GM23338 (cell line): ENCODE measurements around the gene L3MBTL2. TPM values are rescaled to one million over a fixed set of nuclear protein-coding genes. Genes with fewer than 3 reads are reported as not detected.

ENCODE experiments used
- ATAC-seq: fragments of 200-7000 bp; cut with Tn5 transposase; 3 replicates; pipeline ENCODE4 v1.9.1; 2020
- DNase-seq: peaks from one replicate; pipeline ENCODE4 v3.0.0-alpha.2; 2015; ENCODE audit warnings: low spot score
- H2AFZ ChIP-seq: fragments of 200-600 bp; sonication (generic); 2 replicates; pipeline ENCODE4 v1.8.0; 2016; ENCODE audit warnings: antibody characterized with exemption, mild to moderate bottlenecking, moderate library complexity
- H3F3A ChIP-seq: fragments of 200-600 bp; sonication (generic); replicated peaks from 2 replicates; pipeline ENCODE4 v1.8.0; 2017; ENCODE audit warnings: antibody characterized with exemption, mixed run types, low read depth
- H3K27ac ChIP-seq: fragments of 200-600 bp; sonication (generic); 2 replicates; pipeline ENCODE4 v1.6.1; 2016; ENCODE audit warnings: low read depth
- H3K27me3 ChIP-seq: fragments of 200-600 bp; sonication (generic); 2 replicates; pipeline ENCODE4 v1.8.0; 2016; ENCODE audit warnings: mild to moderate bottlenecking, mixed run types, moderate library complexity; ENCODE audit not compliant: insufficient read depth
- H3K36me3 ChIP-seq: fragments of 200-600 bp; sonication (generic); 2 replicates; pipeline ENCODE4 v1.8.0; 2016; ENCODE audit warnings: mild to moderate bottlenecking; ENCODE audit not compliant: insufficient read depth
- H3K4me1 ChIP-seq: fragments of 200-600 bp; sonication (generic); 2 replicates; pipeline ENCODE4 v1.8.0; 2016; ENCODE audit warnings: mild to moderate bottlenecking, moderate library complexity; ENCODE audit not compliant: insufficient read depth
- H3K4me2 ChIP-seq: fragments of 200-600 bp; sonication (generic); 2 replicates; pipeline ENCODE4 v1.7.1; 2017; ENCODE audit warnings: mixed run types
- H3K4me3 ChIP-seq: fragments of 200-600 bp; sonication (generic); 2 replicates; pipeline ENCODE4 v1.6.1; 2016; ENCODE audit warnings: mixed run types
- H3K79me2 ChIP-seq: fragments of 200-600 bp; sonication (generic); replicated peaks from 2 replicates; pipeline ENCODE4 v1.8.0; 2017; ENCODE audit warnings: mild to moderate bottlenecking; ENCODE audit not compliant: insufficient read depth
- H3K9me2 ChIP-seq: fragments of 200-600 bp; sonication (generic); 2 replicates; pipeline ENCODE4 v1.8.0; 2017; ENCODE audit not compliant: insufficient read depth
- H4K20me1 ChIP-seq: fragments of 200-600 bp; sonication (generic); replicated peaks from 2 replicates; pipeline ENCODE4 v1.8.0; 2017; ENCODE audit warnings: mild to moderate bottlenecking; ENCODE audit not compliant: insufficient read depth
- H3K27ac Mint-ChIP-seq: 2 replicates; pipeline ENCODE4 v1.8.0; 2020; ENCODE audit warnings: inconsistent platforms, mild to moderate bottlenecking, moderate library complexity, mixed read lengths
- H3K27me3 Mint-ChIP-seq: 3 replicates; pipeline ENCODE4 v1.8.0; 2022; ENCODE audit warnings: low read depth, mild to moderate bottlenecking, moderate library complexity, mixed read lengths, inconsistent platforms; ENCODE audit not compliant: insufficient read depth, poor library complexity
- H3K36me3 Mint-ChIP-seq: 3 replicates; pipeline ENCODE4 v1.8.0; 2021; ENCODE audit warnings: low read depth, mild to moderate bottlenecking, inconsistent platforms, moderate library complexity, mixed read lengths
- H3K4me1 Mint-ChIP-seq: 3 replicates; pipeline ENCODE4 v1.8.0; 2020; ENCODE audit warnings: mild to moderate bottlenecking, inconsistent platforms, mixed read lengths
- H3K4me3 Mint-ChIP-seq: 3 replicates; pipeline ENCODE4 v1.8.0; 2021; ENCODE audit warnings: moderate library complexity, mild to moderate bottlenecking, inconsistent platforms, mixed read lengths
- H3K9me3 Mint-ChIP-seq: 3 replicates; pipeline ENCODE4 v1.8.0; 2020; ENCODE audit warnings: moderate library complexity, mild to moderate bottlenecking, inconsistent platforms, mixed read lengths
- CREB1 ChIP-seq: fragments of 250-450 bp; sonication (Bioruptor Pico); IDR thresholded peaks from 2 replicates; pipeline ENCODE4 v1.5.0; 2020; ENCODE audit warnings: low read depth, mild to moderate bottlenecking, moderate library complexity
- EZH2 ChIP-seq: fragments of 200-600 bp; sonication (generic); IDR thresholded peaks from one replicate; pipeline ENCODE4 v1.8.0; 2017; ENCODE audit warnings: antibody characterized with exemption, mild to moderate bottlenecking, low read depth; ENCODE audit not compliant: unreplicated experiment
- EZH2phosphoT487 ChIP-seq: fragments of 200-600 bp; sonication (generic); IDR thresholded peaks from one replicate; pipeline ENCODE4 v1.8.1; 2018; ENCODE audit warnings: antibody characterized with exemption; ENCODE audit not compliant: unreplicated experiment
- JUNB ChIP-seq: IDR thresholded peaks from one replicate; pipeline ENCODE4 v1.6.1; 2016; ENCODE audit warnings: antibody characterized with exemption; ENCODE audit not compliant: unreplicated experiment
- NANOG ChIP-seq: IDR thresholded peaks from 2 replicates; pipeline ENCODE4 v1.6.1; 2016; ENCODE audit warnings: antibody characterized with exemption, borderline replicate concordance
- POLR2AphosphoS5 ChIP-seq: IDR thresholded peaks from 2 replicates; pipeline ENCODE4 v1.6.1; 2016; ENCODE audit warnings: antibody characterized with exemption, low read depth
- ZNF114 ChIP-seq: fragments of 250-450 bp; sonication (Bioruptor Pico); IDR thresholded peaks from 2 replicates; pipeline ENCODE4 v1.5.0; 2020; ENCODE audit warnings: mild to moderate bottlenecking, moderate library complexity
- ZNF331 ChIP-seq: fragments of 250-450 bp; sonication (Bioruptor Pico); IDR thresholded peaks from 2 replicates; pipeline ENCODE4 v1.5.0; 2020; ENCODE audit warnings: low read depth, mild to moderate bottlenecking, moderate library complexity
- polyA plus RNA-seq: library from polyadenylated mRNA; unstranded; fragments of >200 nt; fragmentation: Nextera tagmentation; extraction: Ambion mirVana; gene quantifications from 2 replicates; pipeline ENCODE4 v1.2.1, GENCODE V29; 2016
- total RNA-seq: library from RNA; depleted of rRNA; stranded (reverse); fragments of >200 nt; shearing (Covaris generic); gene quantifications from 2 replicates; pipeline ENCODE4 v1.2.3, GENCODE V29; 2014
- TF ChIP-seq, protein P1 (sequence below), 2 experiments: fragments of 200-600 bp in 1 of 2; sonication (generic) in 1 of 2; conservative IDR thresholded peaks; 2 replicates each; pipeline versions ENCODE4 v1.5.1 to v1.6.1; 2016 to 2017; ENCODE audit warnings: antibody characterized with exemption in 2 of 2, low read depth in 2 of 2, mild to moderate bottlenecking in 2 of 2, moderate library complexity in 1 of 2
- TF ChIP-seq, protein P2 (sequence below): IDR thresholded peaks from 2 replicates; pipeline ENCODE4 v1.6.1; 2016; ENCODE audit warnings: antibody characterized with exemption

Gene L3MBTL2
- total and polyA plus RNA-seq, 2 experiments from 2014 or later, result 13.9 to 27.1 TPM

GRCh38 chr22:41267958-41268357, 62.8 kb downstream of the L3MBTL2 start:
- Histone ChIP-seq H3K4me1 (no peaks in the 10 kb centered on the region), H3F3A (0 out of 2 replicates have a peak, but pooled peaks cover 7% of the 10 kb centered on the region), H3K79me2 (peaks cover 13% of the 10 kb centered on the region; the same call in 1 of the 2 replicates), H3K27ac (no peak overlapping the region), H2AFZ (no peak overlapping the region), H3K27me3 (no peaks in the 10 kb centered on the region), H3K36me3 (peaks cover 70% of the 10 kb centered on the region), H3K4me3 (no peak overlapping the region), H3K9me2 (no peaks in the 10 kb centered on the region), H3K4me2 (no peak overlapping the region), H4K20me1 (peaks cover 17% of the 10 kb centered on the region)
- H3K4me3 Mint-ChIP-seq, result no peak overlapping the region
- no peak for ATAC-seq
- peaks cover 83% of the 10 kb centered on the region for H3K36me3 Mint-ChIP-seq
- DNase-seq, result peak; percentile 36
- peaks cover 3% of the 10 kb centered on the region for H3K27me3 Mint-ChIP-seq
- no peak overlapping the region for H3K27ac Mint-ChIP-seq
- no peaks in the 10 kb centered on the region for H3K9me3 Mint-ChIP-seq
- H3K4me1 Mint-ChIP-seq, result no peaks in the 10 kb centered on the region
- TF ChIP-seq NANOG, result no peak
- TF ChIP-seq, protein P1, sequence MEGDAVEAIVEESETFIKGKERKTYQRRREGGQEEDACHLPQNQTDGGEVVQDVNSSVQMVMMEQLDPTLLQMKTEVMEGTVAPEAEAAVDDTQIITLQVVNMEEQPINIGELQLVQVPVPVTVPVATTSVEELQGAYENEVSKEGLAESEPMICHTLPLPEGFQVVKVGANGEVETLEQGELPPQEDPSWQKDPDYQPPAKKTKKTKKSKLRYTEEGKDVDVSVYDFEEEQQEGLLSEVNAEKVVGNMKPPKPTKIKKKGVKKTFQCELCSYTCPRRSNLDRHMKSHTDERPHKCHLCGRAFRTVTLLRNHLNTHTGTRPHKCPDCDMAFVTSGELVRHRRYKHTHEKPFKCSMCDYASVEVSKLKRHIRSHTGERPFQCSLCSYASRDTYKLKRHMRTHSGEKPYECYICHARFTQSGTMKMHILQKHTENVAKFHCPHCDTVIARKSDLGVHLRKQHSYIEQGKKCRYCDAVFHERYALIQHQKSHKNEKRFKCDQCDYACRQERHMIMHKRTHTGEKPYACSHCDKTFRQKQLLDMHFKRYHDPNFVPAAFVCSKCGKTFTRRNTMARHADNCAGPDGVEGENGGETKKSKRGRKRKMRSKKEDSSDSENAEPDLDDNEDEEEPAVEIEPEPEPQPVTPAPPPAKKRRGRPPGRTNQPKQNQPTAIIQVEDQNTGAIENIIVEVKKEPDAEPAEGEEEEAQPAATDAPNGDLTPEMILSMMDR (conservative IDR thresholded peaks at IDR 0.05; ENCODE audit: low read depth in 2 of 2), result peak in 1 of 2 experiments; percentile 13; a peak in 2 of 4 replicates

DNA sequence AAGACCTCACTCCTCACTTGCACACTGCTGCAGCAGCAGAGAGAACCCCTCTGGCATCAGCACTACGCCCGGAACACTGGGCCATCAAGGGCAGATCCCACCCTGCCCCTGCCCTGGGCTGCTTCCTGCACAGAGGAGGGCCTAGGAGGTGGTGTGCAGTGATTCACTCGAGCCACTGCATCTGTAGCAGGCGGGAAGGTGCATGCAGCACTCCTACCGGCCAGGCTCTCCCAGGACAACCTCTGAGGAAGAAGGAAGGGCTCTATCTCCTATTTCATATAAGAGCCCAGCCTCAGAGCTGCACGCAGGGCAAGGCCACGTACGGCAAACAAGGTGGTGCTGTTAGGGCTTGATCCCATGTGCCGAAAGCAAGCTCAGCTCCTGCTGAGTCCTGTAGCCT, 66.7 kb downstream of the L3MBTL2 start:
- no peak overlapping the region for H2AFZ ChIP-seq
- peak; percentile 54 for ATAC-seq
- TF ChIP-seq ZNF331 (CRISPR knock-in tag), result no peak
- no peak for TF ChIP-seq EZH2phosphoT487
- TF ChIP-seq, protein P2, sequence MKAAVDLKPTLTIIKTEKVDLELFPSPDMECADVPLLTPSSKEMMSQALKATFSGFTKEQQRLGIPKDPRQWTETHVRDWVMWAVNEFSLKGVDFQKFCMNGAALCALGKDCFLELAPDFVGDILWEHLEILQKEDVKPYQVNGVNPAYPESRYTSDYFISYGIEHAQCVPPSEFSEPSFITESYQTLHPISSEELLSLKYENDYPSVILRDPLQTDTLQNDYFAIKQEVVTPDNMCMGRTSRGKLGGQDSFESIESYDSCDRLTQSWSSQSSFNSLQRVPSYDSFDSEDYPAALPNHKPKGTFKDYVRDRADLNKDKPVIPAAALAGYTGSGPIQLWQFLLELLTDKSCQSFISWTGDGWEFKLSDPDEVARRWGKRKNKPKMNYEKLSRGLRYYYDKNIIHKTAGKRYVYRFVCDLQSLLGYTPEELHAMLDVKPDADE, result no peak
- TF ChIP-seq ZNF114 (CRISPR knock-in tag), result no peak
- TF ChIP-seq, protein P1 (conservative IDR thresholded peaks at IDR 0.05; ENCODE audit: low read depth in 2 of 2), result no peak
- TF ChIP-seq POLR2AphosphoS5, result no peak
- no peak for TF ChIP-seq CREB1 (CRISPR knock-in tag)
- no peak for TF ChIP-seq NANOG
- no peak for TF ChIP-seq EZH2
- no peak for TF ChIP-seq JUNB

More for the DNA sequence above, 66.7 kb downstream of the L3MBTL2 start:
- H3K36me3 Mint-ChIP-seq, result peaks cover 82% of the 10 kb centered on the region
- no peak overlapping the region for H3K27ac ChIP-seq
- no peaks in the 10 kb centered on the region for H3K9me2 ChIP-seq
- H3K4me2 ChIP-seq, result no peak overlapping the region
- H3K4me3 Mint-ChIP-seq, result no peak overlapping the region
- peaks cover 8% of the 10 kb centered on the region for H3K27me3 Mint-ChIP-seq
- H3K4me3 ChIP-seq, result no peak overlapping the region
- peaks cover 81% of the 10 kb centered on the region for H3K36me3 ChIP-seq
- DNase-seq, result no peak
- no peaks in the 10 kb centered on the region for H3K4me1 ChIP-seq
- peaks cover 20% of the 10 kb centered on the region; the same call in 1 of the 2 replicates for H3K79me2 ChIP-seq
- no peak overlapping the region for H3K27ac Mint-ChIP-seq
- H3K9me3 Mint-ChIP-seq, result no peaks in the 10 kb centered on the region
- no peaks in the 10 kb centered on the region; the same call in 2 of the 3 replicates for H3K4me1 Mint-ChIP-seq
- H3F3A ChIP-seq, result 0 out of 2 replicates have a peak, but pooled peaks cover 21% of the 10 kb centered on the region
- no peaks in the 10 kb centered on the region for H3K27me3 ChIP-seq
- H4K20me1 ChIP-seq, result peaks cover 26% of the 10 kb centered on the region
